BJ (cell line): ENCODE results near the gene MAS1L. TPM values are rescaled to one million over a fixed set of nuclear protein-coding genes. Genes with fewer than 3 reads are reported as not detected.

ENCODE experiments used
- CTCF ChIA-PET: fragments of 350-600 bp; formaldehyde crosslinking; extraction: SDS; loops from one replicate; lab custom pipeline; 2021; ENCODE audit warnings: antibody characterized with exemption, inconsistent platforms; lab: Yijun Ruan, JAX
- POLR2A ChIA-PET: fragments of 300-600 bp; sonication (Branson Sonifier 250); formaldehyde crosslinking; extraction: SDS; loops from one replicate; lab custom pipeline; 2021; ENCODE audit warnings: antibody characterized with exemption; lab: Charles Lee
- DNase-seq: peaks from one replicate; pipeline ENCODE4 v3.0.0-alpha.2; 2011; ENCODE audit warnings: low read depth
- H3K27me3 ChIP-seq: 2 replicates; pipeline ENCODE4 v1.6.0; 2011; ENCODE audit warnings: low read length; ENCODE audit not compliant: control insufficient read depth, insufficient read depth
- H3K36me3 ChIP-seq: 2 replicates; pipeline ENCODE4 v1.5.1; 2011; ENCODE audit warnings: low read length; ENCODE audit not compliant: control insufficient read depth, insufficient read depth
- H3K4me3 ChIP-seq: 2 replicates; pipeline ENCODE4 v1.5.1; 2011; ENCODE audit warnings: low read depth, mild to moderate bottlenecking, control low read depth, low read length
- polyA plus RNA-seq: library from polyadenylated mRNA; depleted of rRNA; stranded (reverse); fragments of >200 nt; gene quantifications from 2 replicates; pipeline ENCODE4 v1.2.3, GENCODE V29; 2011
- TF ChIP-seq, protein P1 (sequence below): IDR thresholded peaks from 2 replicates; pipeline ENCODE4 v1.5.1; 2011; ENCODE audit warnings: low read depth, mild to moderate bottlenecking, control low read depth, inconsistent platforms, low read length, moderate library complexity; ENCODE audit not compliant: insufficient read depth

Gene MAS1L
- polyA plus RNA-seq, 1 experiment, result not detected

DNA sequence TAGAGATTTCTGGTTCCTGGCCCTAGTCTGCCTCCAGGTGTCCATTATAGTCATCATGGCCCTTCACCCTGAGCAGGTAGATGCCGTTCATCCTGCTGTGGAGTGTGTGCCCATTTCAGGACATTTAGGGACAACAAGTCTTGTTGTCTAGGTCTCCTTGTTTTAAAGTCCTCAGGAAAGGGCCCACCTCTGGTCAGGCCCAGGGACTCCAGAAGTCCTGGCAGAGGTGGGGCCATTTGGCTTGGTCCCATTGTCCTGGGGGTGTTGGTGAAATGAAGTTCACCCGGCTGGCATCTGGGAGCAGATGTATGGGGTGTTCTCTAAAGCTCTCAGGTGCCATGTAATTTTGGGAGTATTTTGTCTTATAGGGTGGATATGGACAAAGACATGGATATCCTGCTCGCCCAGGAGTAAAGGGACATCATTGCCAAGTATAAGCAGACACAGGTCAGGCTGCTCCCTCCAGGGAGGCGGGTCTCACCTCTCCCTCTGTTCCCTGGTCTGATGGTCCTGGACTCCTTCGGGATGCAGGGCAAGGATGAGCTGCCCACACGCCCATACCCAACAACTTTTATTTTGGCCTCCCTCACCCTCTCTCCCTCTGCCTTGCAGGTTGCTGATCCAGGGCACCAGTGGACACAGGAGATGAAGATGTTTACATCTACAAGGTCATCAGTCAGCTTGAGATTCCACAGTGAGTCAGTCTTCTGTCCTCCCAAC is 31.7 kb upstream of the MAS1L start:
- TF ChIP-seq, protein P1, sequence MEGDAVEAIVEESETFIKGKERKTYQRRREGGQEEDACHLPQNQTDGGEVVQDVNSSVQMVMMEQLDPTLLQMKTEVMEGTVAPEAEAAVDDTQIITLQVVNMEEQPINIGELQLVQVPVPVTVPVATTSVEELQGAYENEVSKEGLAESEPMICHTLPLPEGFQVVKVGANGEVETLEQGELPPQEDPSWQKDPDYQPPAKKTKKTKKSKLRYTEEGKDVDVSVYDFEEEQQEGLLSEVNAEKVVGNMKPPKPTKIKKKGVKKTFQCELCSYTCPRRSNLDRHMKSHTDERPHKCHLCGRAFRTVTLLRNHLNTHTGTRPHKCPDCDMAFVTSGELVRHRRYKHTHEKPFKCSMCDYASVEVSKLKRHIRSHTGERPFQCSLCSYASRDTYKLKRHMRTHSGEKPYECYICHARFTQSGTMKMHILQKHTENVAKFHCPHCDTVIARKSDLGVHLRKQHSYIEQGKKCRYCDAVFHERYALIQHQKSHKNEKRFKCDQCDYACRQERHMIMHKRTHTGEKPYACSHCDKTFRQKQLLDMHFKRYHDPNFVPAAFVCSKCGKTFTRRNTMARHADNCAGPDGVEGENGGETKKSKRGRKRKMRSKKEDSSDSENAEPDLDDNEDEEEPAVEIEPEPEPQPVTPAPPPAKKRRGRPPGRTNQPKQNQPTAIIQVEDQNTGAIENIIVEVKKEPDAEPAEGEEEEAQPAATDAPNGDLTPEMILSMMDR, result no peak
- Histone ChIP-seq H3K4me3 (no peak overlapping the region), H3K36me3 (no peaks in the 10 kb centered on the region), H3K27me3 (no peaks in the 10 kb centered on the region)
- DNase-seq, result no peak
- ChIA-PET POLR2A (no interaction called here), CTCF (no interaction called here)

DNA sequence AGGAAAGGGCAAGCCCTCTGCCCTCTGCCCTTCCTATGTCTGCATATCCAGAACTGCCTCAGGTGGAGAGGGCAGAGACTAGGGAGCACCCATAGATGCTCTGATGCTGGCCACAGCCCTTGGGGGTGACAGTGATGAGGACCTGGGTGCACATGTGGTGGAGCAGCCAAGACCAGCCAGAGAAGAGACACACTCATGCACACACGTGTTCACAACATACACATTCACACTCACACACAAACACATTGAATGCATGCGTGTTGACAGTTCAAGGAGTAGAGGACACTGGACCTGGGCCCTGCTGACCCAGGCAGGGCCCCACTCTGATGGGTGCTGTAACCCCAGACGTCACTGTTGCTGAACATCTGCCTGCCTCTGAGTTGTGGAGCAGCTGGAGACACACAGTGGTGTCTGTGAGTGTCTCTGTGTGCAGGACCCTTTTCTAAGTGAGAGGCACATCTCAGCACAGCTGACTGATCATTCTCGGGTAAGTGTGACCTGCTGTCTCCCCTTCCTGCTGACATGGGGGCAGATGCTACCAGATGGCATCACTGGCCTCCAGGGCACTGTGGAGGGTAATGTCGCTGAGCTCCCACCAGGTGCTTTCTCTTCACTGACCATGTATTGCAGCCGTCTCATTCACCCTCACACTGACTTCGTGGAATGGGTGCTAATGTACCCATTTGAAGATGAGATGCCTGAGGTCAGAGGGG is 30.1 kb upstream of the MAS1L start:
- no peaks in the 10 kb centered on the region for H3K27me3 ChIP-seq
- POLR2A ChIA-PET, result no interaction called here

DNA sequence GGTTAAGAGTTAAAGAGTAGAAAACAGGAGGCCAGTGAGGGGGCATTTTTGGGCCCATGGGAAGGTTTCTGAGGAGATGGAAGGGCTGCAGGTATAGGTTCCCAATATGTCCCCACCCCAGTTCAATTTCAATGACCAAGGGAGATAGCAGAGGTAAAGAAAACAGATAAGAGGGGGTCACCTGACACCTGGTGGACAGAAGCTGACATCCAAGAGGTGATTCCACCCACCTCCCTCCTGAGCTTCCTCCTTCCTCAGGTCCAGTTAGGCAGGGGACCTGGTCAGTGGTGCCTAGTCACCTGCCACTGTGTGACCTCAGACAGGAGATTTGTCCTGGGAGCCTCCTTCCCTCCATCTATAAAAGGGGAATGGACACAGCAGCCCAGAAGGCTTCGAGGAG is 29.5 kb upstream of the MAS1L start:
- Histone ChIP-seq H3K36me3 (no peaks in the 10 kb centered on the region), H3K4me3 (no peak overlapping the region), H3K27me3 (no peaks in the 10 kb centered on the region)
- DNase-seq, result no peak
- CTCF ChIA-PET, result no interaction called here
- POLR2A ChIA-PET, result no interaction called here
- TF ChIP-seq, protein P1, result no peak

More for the DNA sequence above, 30.1 kb upstream of the MAS1L start:
- CTCF ChIA-PET, result no interaction called here
- H3K36me3 ChIP-seq, result no peaks in the 10 kb centered on the region
- no peak overlapping the region for H3K4me3 ChIP-seq
- TF ChIP-seq, protein P1, result no peak
- DNase-seq, result no peak

DNA sequence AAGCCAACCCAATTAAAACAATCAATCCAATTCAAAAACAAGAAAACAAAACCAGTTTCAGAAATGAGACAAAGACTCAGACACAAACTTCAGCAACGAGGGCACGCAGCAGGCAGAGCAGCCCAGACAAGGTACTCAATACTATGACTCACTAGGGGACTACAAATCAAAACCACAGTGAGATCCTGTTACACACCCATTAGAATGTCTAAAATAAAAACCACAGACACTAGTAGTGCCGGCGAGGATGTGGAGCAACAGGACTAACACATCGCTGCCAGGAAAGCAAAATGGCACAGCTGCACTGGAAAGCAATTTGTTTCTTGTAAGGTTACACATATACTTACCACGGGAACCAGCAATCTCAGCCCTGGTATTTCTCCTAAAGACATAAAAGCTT is 28.4 kb upstream of the MAS1L start:
- DNase-seq, result no peak
- CTCF ChIA-PET, result no interaction called here
- Histone ChIP-seq H3K4me3 (no peak overlapping the region), H3K27me3 (no peaks in the 10 kb centered on the region), H3K36me3 (no peaks in the 10 kb centered on the region)
- TF ChIP-seq, protein P1, result no peak
- POLR2A ChIA-PET, result no interaction called here

DNA sequence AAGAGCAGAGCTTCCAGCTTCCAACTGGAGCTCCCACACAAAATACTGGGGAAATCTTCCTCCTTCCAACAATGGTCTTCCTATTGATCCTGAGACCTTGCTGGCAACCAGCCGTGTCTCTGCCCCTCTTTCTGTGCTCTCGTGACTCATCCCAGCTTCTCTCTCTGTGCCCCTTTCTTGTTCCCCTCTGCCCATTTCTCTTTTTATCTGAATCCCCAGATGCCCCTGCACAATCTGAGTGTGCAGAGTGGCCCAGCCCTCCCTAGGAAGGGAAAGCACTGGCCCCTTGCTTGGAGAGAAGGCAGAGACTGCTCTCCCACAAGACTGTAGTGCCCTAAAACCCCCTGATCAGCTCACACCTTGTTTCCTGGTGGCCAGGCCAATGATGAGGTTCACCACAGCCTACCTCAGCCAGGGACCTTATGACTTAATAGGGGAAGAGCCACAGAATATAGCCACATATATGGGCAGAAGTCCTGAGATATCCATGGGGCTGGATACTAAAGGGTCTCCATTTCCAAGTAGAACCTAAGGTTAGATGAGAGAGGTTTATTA is 23.1 kb upstream of the MAS1L start:
- POLR2A ChIA-PET, result no interaction called here
- CTCF ChIA-PET, result no interaction called here
- Histone ChIP-seq H3K36me3 (no peaks in the 10 kb centered on the region), H3K4me3 (no peak overlapping the region), H3K27me3 (no peaks in the 10 kb centered on the region)
- TF ChIP-seq, protein P1, result no peak
- no peak for DNase-seq
